ENCODE results near the gene KIF25.

The KIF25 gene

DNA sequence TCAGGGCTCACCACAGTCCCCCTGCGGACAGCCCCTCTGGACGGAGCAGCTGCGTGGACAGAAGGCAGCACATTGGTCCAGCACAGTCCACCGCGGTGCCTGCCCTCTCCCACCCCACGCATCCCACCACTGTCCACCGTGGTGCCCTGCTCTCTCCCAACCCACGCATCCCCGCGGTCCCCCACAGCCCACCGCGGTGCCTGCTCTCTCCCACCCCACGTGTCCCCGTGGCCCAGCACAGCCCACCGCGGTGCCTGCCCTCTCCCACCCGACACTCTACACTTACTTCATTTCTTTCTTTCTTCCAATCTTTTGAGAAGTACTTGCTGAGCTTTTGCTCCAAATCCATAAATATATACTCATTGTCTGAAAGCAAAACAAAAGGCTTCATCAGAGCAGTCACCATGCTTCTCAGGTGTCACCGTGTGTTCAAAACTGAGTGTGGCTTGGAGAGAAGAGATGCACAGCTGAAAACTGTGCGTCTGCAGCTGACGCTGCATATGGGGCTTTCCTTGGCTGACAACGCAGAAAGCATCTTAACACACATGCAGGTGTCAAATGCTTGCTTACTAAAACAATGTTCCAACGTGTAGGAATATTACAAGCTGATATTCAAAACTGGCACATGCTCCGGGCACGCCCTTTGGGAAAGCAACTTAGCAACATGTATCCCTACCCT, 69.7 kb downstream of the KIF25 start:
- DNase-seq (ENCODE audit: low spot score) = no peak
- TF ChIP-seq CTCF (IDR thresholded peaks at IDR 0.05; ENCODE audit: extremely low read depth, missing control alignments) = no peak

GRCh38 chr6:168070804-168071203, 73.3 kb downstream of the KIF25 start:
- DNase-seq (ENCODE audit: low spot score) = no peak
- no peak for TF ChIP-seq CTCF (IDR thresholded peaks at IDR 0.05; ENCODE audit: extremely low read depth, missing control alignments)

DNA sequence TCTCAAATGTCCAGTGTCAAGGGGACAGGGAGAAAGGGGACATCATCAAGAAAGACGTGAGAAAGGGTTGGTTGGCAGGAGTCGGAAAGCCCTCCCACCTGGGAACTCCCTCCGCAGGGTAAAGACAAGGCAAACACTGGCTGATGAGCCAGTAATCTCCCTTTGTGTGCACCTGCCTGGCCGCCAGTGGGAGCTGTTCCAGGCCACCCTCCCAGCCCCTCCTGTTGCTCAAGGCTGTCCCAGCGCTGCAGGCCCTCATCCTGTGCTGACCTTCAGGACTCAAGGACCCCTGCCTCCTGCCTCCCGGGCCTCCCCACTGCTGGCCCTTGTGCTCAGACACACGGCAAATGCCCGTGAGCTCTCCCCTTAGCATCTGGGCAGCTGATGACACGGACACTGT, 74.1 kb downstream of the KIF25 start:
- DNase-seq (ENCODE audit: low spot score) = no peak
- no peak for TF ChIP-seq CTCF (IDR thresholded peaks at IDR 0.05; ENCODE audit: extremely low read depth, missing control alignments)

DNA sequence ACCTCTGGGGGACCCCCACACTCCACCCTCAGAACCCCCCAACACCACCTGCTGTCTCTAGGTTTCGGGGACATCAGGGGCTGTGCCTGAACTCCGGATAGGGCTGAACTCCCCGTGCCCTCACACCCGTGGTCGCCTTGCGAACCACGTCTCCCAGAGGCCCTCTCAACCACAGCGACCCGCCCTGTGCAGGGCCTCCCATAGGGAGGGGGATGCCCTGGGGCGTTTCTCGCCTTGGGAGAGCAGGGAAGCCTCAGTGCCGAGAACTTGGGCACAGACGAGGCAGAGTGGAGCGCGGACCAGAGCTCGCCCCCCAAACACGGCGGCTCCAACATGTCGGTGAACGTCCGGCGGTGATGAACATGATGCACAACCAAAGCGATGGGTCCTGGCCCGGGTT, 74.8 kb downstream of the KIF25 start:
- TF ChIP-seq CTCF (IDR thresholded peaks at IDR 0.05; ENCODE audit: extremely low read depth, missing control alignments) = no peak
- DNase-seq (ENCODE audit: low spot score) = no peak

GRCh38 chr6:168072730-168073129, 75.3 kb downstream of the KIF25 start:
- no peak for TF ChIP-seq CTCF (IDR thresholded peaks at IDR 0.05; ENCODE audit: extremely low read depth, missing control alignments)
- no peak for DNase-seq (ENCODE audit: low spot score)

DNA sequence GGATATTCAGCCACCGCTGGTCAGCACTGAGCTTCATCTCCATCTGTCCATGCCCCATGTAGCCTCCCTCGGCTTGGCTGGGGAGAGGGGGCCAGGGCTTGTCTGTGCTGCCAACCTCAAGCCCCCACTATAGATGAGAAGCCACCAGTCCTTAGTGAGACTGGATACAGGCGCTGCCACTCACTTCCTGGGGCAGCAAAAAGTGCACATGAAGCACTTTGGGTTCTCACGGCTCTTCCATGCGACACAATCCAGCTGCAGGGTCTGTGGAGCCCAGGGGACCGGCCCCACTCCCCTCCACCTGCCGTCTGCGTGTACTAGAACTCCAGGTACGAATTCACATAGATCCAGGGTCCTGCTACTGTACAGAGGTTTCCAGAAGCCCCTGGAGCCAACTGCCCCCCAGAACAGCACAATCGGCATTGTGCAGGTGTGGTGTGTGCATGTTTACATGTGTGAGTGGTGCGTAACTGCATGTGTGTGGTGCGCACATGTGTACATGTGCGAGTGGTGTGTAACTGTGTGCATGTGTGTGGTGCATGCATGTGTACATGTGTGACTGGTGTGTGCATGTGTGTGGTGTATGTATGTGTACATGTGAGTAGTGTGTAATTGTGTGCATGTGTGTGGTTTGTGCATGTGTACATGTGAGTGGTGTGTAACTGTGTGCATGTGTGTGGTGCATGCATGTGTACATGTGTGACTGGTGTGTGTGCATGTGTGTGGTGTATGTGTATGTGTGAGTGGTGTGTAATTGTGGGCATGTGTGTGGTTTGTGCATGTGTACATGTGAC, 76.7 kb downstream of the KIF25 start:
- TF ChIP-seq CTCF (IDR thresholded peaks at IDR 0.05; ENCODE audit: extremely low read depth, missing control alignments) = no peak

DNA sequence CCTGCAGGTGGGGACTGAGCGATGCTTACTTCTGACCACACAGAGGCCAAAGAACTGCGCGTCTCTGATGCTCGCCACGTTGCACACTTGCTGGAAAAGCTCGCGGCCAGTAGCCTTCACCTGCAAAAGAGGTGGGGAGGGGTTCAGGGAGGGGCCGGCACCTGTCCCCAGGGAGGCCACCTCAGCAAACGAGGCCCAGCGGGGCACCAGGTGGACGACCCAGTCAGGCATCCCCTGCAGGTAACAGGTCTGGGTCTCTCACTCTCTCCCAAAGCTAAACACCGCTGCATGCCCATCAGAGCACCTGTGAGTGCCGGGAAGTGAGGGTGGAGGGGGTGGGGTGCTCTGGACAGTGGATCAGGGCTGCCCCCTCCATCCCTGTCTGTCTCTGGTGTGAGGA, 77.7 kb downstream of the KIF25 start:
- no peak for TF ChIP-seq CTCF (IDR thresholded peaks at IDR 0.05; ENCODE audit: extremely low read depth, missing control alignments)
- no peak for DNase-seq (ENCODE audit: low spot score)

More for the DNA sequence above, 76.7 kb downstream of the KIF25 start:
- DNase-seq (ENCODE audit: low spot score) = no peak
